HG03571 (cell line): Measurements from ENCODE around the gene METAP1.
"Not testable (repeated sequence)": the region's sequence is repeated elsewhere in the genome, so short reads cannot be mapped to it uniquely, and the experiment has no call there.

Experiments used
- ATAC-seq: cut with Tn5 transposase; IDR thresholded peaks from one replicate; pipeline ENCODE4 v1.9.1; 2021; ENCODE audit not compliant: unreplicated experiment

Gene METAP1

DNA sequence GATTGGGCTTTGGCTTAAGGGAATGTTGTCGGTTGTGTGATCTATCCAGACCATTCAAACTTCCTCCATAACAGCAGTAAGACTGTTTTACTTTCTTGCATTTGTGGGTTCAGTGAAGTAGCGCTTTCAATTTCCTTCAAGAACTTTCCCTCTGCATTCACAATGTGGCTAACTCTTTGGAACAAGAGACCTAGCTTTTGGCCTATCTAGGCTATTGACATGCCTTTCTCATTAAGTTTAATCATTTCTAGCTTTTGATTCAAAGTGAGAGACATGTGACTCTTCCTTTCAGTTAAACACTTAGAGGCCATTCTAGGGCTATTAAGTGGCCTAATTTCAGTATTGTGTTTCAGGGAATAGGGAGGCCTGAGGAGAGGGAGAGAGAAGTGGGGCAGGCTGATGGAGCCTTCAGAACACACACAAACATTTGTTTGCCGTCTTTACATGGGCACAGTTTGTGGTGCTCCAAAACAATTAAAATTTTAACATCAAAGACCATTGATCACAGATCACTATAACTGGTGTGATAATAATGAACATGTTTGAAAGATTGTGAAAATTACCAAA lies 59.0 kb downstream of the METAP1 start:
- peak; percentile 61 for ATAC-seq

DNA sequence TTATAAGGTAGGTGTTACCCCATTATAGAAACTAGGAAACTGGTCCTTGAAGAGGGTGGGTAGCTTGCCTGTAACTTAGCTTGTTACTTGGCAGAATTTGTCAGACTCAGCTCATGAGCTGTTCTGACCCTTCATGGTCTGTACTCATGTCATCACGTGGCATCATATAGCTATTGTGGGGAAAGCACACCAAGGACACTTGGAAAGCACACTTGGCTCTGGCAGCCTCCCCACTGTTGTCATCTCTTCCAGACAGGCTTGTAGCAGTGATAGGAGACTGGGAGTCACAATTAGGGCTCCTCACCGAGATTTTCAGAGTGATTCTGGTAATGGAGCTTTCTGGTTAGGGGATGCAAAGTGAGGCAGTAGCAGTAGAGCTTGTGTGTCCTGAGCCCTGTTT lies 62.7 kb downstream of the METAP1 start:
- ATAC-seq, result no peak

DNA sequence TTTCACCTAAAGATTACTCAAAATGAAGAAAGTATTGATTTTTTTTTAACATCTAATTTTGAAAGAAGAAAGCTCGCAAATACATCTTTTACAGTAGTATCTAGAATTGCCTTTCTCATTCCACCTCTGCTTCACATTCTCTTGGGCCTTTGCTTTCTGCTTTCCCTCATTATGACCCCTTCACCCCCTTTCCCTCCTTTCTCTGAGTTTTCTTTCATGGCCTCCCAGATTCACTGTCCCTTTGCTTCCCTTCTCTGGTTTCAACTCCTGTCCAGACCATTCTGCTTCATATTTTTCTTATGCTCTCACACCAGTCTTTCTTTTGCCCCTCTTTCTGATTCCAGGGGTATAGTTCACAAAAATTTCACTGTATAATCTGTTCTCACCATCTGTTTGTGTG lies 64.0 kb downstream of the METAP1 start:
- ATAC-seq, result no peak

DNA sequence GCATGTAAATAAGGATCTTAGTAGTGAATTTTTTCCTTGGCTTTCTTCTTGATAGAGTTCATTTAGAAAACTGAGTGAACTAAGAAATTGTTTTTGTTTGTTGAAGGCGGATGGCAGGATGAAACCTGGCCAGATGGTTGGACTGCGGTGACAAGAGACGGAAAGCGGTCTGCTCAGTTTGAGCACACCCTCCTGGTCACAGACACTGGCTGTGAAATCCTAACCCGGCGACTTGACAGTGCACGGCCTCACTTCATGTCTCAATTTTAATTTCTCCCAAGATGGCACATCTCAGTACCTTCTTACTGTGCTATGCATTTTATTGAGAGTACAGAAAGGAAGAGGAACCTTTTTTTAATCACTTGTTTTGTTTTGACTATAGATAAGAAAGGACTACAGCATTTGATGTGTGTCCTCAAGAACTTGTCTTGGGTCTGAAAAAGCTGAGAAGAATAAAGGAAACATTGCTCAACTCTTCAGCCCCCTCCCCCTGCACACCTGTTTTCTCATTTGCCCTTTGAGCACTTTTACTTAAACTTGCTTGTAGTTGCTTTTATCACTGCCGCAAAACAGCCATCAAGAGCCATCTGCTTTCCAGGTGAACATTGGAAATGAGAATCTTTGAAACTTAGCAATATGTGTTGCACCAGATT lies 65.7 kb downstream of the METAP1 start:
- no peak for ATAC-seq

DNA sequence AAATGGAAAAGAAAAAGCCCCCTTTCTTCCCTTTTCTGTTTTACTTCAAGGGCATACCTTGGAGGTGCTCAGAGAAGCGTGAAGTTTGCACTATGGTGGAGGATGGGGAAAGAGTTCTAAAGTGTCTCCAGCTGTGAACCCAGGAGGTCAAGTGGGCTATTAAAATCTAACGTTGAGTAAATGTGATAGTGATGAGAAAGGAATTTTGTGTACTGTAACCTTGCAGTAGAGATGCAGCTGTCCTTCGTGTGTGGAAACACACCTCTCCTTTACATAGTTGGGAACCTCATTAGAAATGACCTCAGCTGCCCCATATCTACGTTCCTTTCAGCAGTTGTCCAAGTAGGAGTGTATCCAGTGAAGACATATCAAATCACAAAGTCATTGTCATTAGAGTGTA lies 66.6 kb downstream of the METAP1 start:
- no peak for ATAC-seq

DNA sequence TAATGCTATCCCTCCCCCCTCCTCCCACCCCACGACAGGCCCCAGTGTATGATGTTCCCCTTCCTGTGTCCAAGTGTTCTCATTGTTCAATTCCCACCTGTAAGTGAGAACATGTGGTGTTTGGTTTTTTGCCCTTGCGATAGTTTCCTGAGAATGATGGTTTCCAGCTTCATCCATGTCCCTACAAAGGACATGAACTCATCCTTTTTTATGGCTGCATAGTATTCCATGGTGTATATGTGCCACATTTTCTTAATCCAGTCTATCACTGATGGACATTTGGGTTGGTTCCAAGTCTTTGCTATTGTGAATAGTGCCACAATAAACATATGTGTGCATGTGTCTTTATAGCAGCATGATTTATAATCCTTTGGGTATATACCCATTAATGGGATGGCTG lies 70.0 kb downstream of the METAP1 start:
- ATAC-seq, result not testable (repeated sequence)

DNA sequence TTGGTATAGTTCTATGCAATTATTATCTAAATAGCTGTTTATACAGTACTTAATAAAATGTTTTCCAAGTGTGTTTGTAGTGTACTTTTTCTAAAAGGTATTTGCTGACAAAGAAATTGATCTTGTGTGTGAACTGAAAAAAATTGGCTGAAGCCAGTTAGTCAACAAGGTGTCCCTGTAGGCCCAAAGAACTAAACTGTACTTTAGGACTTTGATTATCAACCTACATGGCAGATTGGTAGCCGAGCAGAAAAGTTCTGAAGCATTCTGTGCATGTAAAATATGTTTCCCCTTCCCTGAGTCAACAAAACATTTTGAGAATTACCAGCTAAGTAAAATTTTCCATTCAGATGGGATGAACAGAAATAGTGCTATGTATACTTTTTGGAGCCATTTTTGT lies 72.1 kb downstream of the METAP1 start:
- ATAC-seq, result no peak

DNA sequence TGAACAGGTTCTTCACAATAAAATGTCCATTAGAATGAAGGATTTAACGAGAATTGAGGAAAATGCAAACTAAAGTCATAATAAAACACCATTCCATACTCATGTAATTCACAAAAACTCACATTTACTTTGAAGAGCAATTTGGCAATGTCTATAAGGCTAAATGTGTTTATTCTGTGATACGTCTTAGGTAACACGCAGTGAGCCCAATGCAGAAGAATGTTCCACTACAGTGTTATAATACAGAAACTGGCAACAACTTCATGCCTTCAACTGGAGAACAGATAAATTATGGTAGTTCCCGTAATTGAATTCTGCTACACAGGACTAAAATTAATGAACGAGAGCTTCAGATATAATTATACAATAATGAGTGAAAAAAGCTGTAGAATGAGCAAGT lies 75.6 kb downstream of the METAP1 start:
- no peak for ATAC-seq

DNA sequence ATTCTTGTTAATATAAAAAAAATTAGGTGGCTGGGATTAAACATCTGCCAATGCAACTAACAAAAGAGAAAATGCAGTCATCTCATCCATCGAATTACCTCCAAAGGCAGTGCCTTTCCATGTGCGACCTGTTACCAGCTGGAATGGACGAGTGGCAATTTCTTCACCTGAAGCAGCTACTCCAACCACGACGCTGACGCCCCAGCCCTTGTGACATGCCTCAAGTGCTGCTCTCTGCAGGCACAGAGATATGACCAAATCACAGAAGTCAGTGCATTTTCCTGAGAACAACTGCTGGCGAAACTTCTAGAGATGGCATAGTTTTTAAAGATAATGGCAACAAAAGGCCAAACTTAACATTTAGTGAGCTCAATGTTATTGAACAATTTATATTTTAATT lies 79.3 kb downstream of the METAP1 start:
- no peak for ATAC-seq

DNA sequence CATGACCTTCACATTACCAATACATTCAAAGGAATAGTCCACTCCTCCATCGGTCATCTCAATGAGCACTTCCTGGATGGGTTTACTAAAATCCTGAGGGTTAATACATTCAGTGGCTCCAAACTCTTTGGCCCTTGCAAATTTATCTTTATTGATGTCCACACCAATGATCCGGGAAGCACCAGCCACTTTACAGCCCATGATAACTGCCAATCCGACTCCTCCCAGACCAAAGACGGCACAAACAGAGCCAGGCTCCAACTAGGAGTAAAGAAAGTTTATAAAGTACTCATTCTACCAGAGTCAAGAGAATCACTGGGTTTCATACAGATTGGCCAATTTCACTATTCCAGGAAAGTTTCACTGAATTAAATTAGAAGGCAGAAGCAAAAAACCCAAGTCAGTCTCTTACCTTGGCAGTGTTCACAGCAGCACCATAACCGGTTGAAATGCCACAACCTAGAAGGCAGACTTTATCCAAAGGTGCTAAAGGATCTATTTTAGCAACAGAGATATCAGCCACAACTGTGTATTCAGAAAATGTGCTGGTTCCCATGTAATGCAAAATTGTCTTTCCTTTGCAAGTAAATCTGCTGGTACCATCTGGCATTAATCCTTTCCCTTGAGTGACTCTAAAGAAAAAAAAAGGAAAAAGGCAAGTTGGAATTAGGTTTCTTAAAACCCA lies 80.9 kb downstream of the METAP1 start:
- no peak for ATAC-seq

DNA sequence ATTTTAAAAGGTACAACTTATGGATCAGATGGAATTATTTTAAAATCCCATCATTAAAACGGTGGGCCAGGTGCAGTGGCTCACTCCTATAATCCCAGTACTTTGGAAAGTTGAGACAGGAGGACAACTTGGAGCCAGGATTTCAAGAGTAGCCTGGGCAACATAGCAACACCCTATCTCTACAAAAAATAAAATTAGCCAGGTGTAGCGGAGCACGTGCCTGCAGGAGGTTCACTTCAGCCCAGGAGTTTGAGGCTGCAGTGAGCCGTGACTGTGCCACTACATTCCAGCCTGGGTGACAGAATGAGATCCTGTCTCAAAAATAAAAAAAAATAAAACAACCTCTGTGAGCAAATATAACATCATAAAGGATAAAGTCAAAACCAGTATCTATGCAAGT lies 81.7 kb downstream of the METAP1 start:
- no peak for ATAC-seq

DNA sequence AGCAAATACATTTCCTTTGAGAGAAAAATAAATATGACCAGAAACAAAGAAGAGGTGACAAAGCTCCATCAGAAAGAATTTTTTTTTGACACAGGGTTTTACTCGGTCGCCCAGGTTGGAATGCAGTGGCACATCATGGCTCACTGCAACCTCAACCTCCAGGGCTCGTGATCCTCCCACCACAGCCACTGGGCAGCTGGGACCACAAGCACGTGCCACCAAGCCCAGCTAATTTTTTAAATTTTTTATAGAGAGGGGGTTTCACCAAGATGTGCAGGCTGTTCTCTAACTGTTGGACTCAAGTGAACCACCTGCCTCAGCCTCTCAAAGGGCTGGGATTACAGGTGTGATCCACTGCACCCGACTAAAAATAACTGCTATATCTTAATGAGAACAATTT lies 82.8 kb downstream of the METAP1 start:
- ATAC-seq, result no peak

DNA sequence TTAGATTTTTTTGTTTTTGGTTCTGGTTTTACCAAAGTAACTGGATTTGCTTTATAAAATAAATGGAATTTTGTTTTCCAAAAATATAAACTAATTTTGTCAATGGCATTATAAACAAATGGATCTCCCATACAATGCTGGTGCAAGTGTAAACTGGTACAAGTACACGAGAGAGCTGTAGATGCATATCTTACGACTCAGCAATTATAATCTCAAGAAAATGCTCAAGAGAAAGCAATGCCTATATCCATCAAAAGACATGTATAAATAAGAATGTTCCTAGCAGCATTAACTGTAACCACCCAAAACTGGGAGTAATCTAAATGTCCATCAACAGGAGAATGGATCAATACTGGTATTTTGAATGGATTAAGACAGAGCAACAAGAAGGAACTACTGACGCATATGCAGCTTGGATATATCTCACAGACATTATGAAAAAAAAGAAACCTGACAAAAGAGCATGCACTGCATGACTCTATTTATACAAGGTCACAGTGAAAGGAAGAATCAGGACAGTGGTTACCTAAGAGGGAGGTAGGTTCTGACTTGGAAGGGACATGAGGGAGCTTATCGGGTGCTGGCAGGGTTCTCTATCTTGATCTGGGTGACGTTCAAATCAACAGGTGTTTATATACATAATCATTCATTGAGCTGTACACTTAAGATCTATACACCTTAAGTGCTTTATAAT lies 83.6 kb downstream of the METAP1 start:
- ATAC-seq, result no peak

DNA sequence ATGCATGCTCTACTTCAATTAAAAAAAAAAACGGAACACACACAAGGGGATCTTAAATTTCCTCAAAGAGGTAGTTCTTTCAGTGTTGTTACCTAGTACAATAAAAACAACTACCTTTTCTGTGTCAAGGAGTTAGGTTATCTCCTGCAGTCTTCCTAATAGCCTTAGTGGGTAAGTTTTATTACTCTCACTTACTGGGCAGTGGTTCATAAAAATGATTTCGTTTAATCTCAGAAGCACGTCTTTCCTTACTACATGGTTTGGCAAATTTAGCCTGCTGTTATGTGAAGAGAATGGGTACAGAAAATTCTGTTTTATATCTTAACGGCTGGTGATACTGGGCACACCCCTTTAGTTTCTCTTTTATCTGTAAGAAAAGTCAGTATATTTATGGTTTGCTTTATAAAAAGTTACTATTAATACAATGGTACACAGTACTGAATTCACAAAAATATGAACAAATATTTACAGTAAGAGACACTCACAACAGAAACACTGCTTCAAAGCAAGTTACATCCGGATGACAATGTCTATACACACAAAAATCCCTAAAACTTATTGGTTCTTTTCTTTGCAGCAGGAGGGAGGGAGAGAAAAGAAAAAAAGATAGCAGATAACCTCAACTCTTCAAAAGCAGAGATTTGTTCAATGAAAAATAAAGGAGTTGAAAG lies 84.2 kb downstream of the METAP1 start:
- no peak for ATAC-seq

DNA sequence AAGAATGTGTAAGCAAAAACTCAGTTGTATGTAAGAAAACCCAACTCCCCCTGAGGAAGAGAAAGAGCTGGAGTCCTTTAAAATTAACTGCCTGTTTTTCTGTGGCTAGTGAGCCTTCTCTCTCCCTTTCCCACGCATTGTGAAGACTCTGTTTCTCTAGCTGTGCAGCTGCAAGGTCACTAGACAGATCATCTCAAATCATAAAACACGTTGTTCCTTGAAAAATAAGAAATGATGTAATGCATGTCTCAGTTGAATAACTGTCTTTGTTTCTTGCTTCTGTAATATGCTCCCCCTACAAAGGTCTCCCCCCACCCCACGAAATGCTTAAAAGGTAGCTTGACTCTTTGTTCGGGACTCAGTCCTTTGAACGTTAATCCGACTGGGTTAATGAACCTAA lies 85.3 kb downstream of the METAP1 start:
- ATAC-seq, result not testable (repeated sequence)

DNA sequence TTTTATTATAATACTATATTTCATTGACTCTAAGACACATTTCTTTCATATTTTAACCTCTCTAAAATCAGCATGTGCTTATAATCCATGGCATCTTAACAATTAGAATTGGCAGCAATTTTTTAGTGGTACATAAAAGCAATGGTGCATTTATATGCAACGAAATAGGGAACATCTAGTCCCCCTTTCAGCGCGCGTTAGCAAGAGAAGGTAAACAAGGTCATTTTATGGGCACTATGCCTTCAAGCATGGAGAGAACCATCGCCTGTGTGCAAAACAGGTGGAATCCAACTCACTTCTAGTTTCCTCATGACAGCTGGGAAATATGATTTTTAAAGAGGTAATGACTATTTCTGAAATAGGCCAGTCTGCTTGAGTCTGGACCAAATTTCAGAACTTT lies 86.7 kb downstream of the METAP1 start:
- no peak for ATAC-seq

DNA sequence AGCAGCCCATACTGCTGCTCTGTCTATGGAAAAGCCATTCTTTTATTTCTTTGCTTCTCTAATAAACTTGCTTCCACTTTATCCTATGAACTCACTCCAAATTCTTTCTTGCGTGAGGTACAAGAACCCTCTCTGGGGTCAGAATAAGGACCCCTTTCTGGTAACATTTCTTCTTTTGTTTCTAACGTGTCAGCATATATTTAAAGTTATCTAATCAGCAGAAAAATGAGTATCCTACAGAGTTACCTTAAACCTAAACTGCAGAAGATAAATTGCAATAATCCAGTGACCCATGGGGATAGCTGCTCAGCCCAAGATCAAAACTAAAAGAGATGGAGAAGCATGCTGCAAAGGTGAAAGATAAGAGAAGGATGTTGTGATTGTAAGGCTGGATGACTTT lies 89.1 kb downstream of the METAP1 start:
- no peak for ATAC-seq

DNA sequence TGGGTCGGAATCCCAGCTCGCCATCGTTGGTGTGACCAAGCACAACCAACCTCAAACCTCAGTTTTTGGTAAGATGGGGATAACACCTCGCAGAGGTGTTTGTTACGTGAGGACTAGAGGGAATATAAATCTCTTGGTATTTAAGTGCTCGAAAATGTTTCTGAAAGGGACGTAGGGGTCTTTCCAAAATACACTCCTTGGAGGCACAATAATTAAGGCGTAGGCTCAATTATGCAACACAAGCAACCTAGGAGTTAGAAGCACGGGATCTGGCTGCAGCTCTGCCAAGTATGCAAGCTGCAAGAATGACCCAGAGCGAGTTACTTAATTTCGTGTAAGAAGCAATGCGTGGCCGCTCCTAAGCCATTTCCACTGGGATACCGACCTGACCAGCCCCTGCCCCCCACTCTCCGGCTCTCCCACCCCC lies 92.5 kb downstream of the METAP1 start:
- peak; percentile 27 for ATAC-seq

DNA sequence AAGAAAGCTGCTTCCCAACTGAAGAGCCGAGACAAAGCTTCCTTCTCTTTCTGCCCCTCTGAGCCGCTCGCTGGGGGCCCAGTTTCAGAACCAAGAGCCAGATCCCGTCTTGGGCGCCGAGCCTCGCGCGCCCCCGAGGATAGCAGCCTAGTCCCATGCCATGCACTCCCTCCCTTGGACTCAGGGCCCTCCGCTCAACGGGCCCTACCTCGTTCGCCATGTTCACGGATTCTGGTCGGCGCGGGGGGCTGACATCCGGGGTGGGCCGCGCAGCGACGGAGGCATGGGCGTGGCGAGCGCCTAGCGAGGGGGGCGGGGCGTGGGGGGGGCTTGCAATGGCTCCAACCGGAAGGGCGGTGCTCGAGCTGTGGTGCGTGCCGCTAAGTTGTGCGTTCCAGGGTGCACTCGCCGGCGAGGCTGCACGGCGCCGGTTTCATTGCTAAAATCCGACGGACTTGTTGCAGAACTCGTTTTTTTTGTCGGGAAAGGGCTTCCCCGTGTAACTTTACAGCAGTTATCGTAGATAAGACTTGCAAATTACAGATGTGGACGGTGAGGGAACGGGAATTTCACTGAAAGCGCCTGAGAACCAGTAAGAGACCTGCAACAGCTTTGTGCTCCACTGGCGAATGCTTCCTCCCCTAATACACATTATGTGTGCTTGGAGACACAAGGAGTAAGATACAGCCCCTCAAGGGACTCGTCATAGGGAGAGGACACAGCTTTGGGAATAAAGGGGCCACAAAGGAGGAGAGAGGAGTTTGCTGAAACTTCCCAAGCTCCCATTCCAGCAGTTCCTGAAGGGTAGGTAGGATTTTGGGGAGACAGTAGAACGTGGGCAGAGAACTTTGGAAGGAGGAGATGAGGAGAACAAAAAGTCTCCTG lies 93.2 kb downstream of the METAP1 start, which contains the start of gene ADH5:
Gene ADH5, minus strand, starts transcription at position 308 of the 885 bp plus-strand sequence. Its CDS starts 88 bp downstream, at position 220.
- ATAC-seq, result peak; percentile 87

DNA sequence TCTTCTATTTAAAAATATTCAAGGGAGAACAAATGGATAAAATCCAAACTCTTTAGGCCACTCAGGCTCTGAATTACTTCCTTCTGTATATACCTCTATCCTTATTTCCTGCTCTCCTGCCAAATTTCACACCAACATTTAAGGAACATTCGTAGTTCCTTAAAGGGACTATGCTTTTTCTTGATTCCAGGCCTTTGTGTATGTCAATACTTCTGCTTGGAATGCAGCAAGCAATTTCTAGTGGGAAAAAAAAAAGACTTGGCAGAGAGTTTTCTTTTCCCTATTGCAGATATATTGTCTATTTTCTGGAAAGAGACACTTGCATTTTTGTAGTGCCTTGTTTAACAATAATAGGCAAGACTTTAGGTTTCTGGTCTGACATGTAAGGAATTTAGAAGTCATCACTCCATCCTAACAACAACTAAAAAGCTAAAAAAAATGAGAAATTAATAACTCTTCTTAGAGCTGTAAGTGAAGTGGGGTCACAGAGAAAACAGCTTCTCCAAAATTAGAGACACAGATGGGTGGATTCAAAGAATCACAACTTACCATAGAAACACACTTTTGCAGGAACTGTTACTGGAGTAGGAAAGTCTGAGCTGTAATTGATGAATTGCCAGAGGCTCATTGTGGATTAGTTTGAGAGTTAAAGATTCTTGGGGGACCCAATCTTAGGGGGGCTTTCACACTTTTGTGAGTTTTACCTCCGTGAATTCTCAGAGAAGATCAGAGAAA lies 95.1 kb downstream of the METAP1 start:
- no peak for ATAC-seq
